Transverse colon (tissue), 3 donors: ENCODE measurements around the gene ACTBL2.

Experiments
- CTCF ChIP-seq, 5 experiments: fragments of 200-600 bp in 3 of 5; fragments of 450-650 bp in 2 of 5; sonication (generic) in 3 of 5; IDR thresholded peaks; 1 replicate in 2 of 5; 2 replicates in 3 of 5; pipeline ENCODE4 v1.5.1; 2016 to 2017; ENCODE audit warnings: antibody characterized with exemption in 5 of 5, inconsistent platforms in 3 of 5, mild to moderate bottlenecking in 2 of 5, moderate library complexity in 1 of 5
- POLR2A ChIP-seq: fragments of 450-650 bp; IDR thresholded peaks from one replicate; pipeline ENCODE4 v1.6.1; 2016; ENCODE audit warnings: antibody characterized with exemption, mild to moderate bottlenecking, moderate library complexity

GRCh38 chr5:57488215-57488955 lies 5.8 kb upstream of the ACTBL2 start:
- TF ChIP-seq POLR2A: no peak
- TF ChIP-seq CTCF (IDR thresholded peaks at IDR 0.05): no peak
